HEK293 (cell line): Measurements from ENCODE around the gene CXorf49.
"Not testable (repeated sequence)": the region's sequence is repeated elsewhere in the genome, so short reads cannot be mapped to it uniquely, and the experiment has no call there.

Experiments
- HOXC10 ChIP-seq: sonication (generic); formaldehyde crosslinking; IDR thresholded peaks from 2 replicates; pipeline ENCODE4 v1.8.1; 2023; ENCODE audit warnings: mild to moderate bottlenecking, missing genetic modification reagents
- PBX3 ChIP-seq: sonication (generic); formaldehyde crosslinking; IDR thresholded peaks from 2 replicates; pipeline ENCODE4 v1.8.1; 2022; ENCODE audit warnings: mild to moderate bottlenecking, moderate library complexity, missing genetic modification reagents
- PRDM10 ChIP-seq: fragments of 450-650 bp; formaldehyde crosslinking; IDR thresholded peaks from 2 replicates; pipeline ENCODE4 v1.5.1; 2016; ENCODE audit warnings: missing biosample characterization, missing genetic modification characterization
- SETDB1 ChIP-seq: IDR thresholded peaks from one replicate; pipeline ENCODE4 v1.6.1; 2017; ENCODE audit warnings: mild to moderate bottlenecking, low read length, moderate library complexity, mixed read lengths; ENCODE audit not compliant: insufficient read length
- ZIC2 ChIP-seq: fragments of 450-650 bp; formaldehyde crosslinking; IDR thresholded peaks from 2 replicates; pipeline ENCODE4 v1.5.1; 2016; ENCODE audit warnings: missing biosample characterization, missing genetic modification characterization
- ZNF114 ChIP-seq: fragments of 450-650 bp; formaldehyde crosslinking; IDR thresholded peaks from 2 replicates; pipeline ENCODE4 v1.5.0; 2017; ENCODE audit warnings: missing biosample characterization, missing genetic modification characterization
- ZNF24 ChIP-seq: fragments of 450-650 bp; formaldehyde crosslinking; IDR thresholded peaks from 2 replicates; pipeline ENCODE4 v1.5.1; 2016; ENCODE audit warnings: missing biosample characterization, missing genetic modification characterization
- ZNF513 ChIP-seq: fragments of 450-650 bp; IDR thresholded peaks from 2 replicates; pipeline ENCODE4 v1.5.1; 2018; ENCODE audit warnings: missing biosample characterization, missing genetic modification characterization
- ZNF521 ChIP-seq: fragments of 450-650 bp; formaldehyde crosslinking; IDR thresholded peaks from 2 replicates; pipeline ENCODE4 v1.5.1; 2017; ENCODE audit warnings: missing biosample characterization, mild to moderate bottlenecking, missing genetic modification characterization
- ZNF701 ChIP-seq: fragments of 450-650 bp; formaldehyde crosslinking; IDR thresholded peaks from 2 replicates; pipeline ENCODE4 v1.5.1; 2016; ENCODE audit warnings: missing biosample characterization, missing genetic modification characterization
- TF ChIP-seq, protein P1 (sequence below): fragments of 450-650 bp; formaldehyde crosslinking; IDR thresholded peaks from 2 replicates; pipeline ENCODE4 v1.5.1; 2016; ENCODE audit warnings: missing biosample characterization, missing genetic modification characterization

- not testable (repeated sequence) for TF ChIP-seq ZIC2 (tag by site-specific recombination); HOXC10 (CRISPR knock-in tag); PBX3 (CRISPR knock-in tag); ZNF24; ZNF701 (tag by site-specific recombination); ZNF114 (tag by site-specific recombination); ZNF521 (tag by site-specific recombination); SETDB1; ZNF513 (tag by site-specific recombination); PRDM10 (tag by site-specific recombination)
- TF ChIP-seq, protein P1, sequence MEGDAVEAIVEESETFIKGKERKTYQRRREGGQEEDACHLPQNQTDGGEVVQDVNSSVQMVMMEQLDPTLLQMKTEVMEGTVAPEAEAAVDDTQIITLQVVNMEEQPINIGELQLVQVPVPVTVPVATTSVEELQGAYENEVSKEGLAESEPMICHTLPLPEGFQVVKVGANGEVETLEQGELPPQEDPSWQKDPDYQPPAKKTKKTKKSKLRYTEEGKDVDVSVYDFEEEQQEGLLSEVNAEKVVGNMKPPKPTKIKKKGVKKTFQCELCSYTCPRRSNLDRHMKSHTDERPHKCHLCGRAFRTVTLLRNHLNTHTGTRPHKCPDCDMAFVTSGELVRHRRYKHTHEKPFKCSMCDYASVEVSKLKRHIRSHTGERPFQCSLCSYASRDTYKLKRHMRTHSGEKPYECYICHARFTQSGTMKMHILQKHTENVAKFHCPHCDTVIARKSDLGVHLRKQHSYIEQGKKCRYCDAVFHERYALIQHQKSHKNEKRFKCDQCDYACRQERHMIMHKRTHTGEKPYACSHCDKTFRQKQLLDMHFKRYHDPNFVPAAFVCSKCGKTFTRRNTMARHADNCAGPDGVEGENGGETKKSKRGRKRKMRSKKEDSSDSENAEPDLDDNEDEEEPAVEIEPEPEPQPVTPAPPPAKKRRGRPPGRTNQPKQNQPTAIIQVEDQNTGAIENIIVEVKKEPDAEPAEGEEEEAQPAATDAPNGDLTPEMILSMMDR = not testable (repeated sequence)
Observed at GRCh38 chrX:71697466-71698298, 20.4 kb downstream of the CXorf49 start.
